Measurements from ENCODE around the gene INPP5F.

DNA sequence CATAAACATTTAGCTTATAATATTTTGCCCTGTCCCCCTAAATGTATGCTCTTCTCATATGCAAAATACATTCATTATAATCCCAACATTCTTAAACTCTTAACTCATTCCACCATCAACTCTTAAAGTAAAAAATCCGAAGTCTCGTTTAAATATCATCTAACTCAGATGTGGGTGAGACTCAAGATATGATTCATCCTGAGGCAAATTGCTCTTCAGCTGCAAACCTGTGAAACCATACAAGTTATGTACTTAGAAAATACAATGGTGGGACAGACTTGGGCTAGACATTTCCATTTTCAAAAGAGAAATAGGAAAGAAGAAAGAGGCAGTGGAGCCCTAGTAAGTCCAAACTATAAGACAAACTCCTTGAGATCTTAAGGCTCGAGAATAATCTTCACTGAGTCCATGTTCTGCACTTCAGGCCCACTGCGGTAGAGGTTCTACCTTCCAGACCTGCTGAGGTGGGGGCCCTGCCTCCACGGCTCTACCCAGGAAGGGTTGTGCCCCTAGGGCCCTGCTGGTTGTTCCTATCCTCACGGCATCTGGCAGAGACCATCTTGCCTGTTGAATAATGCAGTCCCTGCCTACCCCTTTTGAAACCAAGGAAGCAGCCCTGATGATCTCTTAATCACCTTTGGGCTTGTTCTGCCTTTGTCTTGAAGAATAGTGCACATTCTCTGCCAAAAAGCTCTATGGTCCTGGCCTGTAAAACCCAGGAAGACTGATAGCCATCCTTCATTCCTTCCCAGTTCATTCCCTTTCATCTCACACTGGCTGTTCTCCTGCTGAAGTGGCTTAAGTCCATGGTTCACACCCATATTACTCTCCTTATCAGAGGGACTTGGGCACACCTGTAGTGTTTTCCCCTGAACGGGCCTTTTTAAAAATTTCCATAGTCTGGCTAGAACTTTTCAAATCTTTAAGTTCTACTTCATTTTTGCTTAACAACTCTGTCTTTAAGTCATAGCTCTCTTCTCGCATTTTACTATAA, 37.3 kb downstream of the INPP5F start:
- no peak for TF ChIP-seq GATA3 (IDR thresholded peaks at IDR 0.05; ENCODE audit: low read depth, low read length)
- no peak for TF ChIP-seq GATA2 (IDR thresholded peaks at IDR 0.05; ENCODE audit: low read depth, low read length)
